ENCODE measurements around the gene PRKRA. TPM values are rescaled to one million over a fixed set of nuclear protein-coding genes. Genes with fewer than 3 reads are reported as not detected.
A peak's percentile ranks its signal among the peaks of the same experiment; 100 is the strongest.

PRKRA gene
- total RNA-seq, 1 experiment from 2014 or later = 60.2 TPM

- Histone ChIP-seq H3K4me1 (peaks cover 7% of the 10 kb centered on the region; the same call in 1 of the 2 replicates), H3K9me3 (no peaks in the 10 kb centered on the region), H3K27me3 (replicated peaks; ENCODE audit: control insufficient read depth, insufficient read depth, low read length) (no peaks in the 10 kb centered on the region), H3K4me3 (ENCODE audit: low read depth, low read length) (peak overlapping the region; percentile 60), H3K36me3 (ENCODE audit: control insufficient read depth, insufficient read depth, low read length) (no peaks in the 10 kb centered on the region)
- no peak for DNase-seq
- Mint-ChIP-seq H3K4me1 (ENCODE audit: low read depth, unreplicated experiment) (peaks cover 5% of the 10 kb centered on the region), H3K4me3 (ENCODE audit: unreplicated experiment) (peak overlapping the region; percentile 99), H3K36me3 (ENCODE audit: insufficient read depth, unreplicated experiment) (peaks cover 18% of the 10 kb centered on the region), H3K9me3 (ENCODE audit: unreplicated experiment) (no peaks in the 10 kb centered on the region), H3K27me3 (ENCODE audit: insufficient read depth, unreplicated experiment) (no peaks in the 10 kb centered on the region), H3K27ac (ENCODE audit: unreplicated experiment) (peak overlapping the region; percentile 96)
- intact Hi-C loops (cut with micrococcal nuclease; ENCODE audit: unreplicated experiment) = no loop called here
- BruUV-seq (replicated peaks) = TSS peak; percentile 77
- ChIA-PET CTCF (no interaction called here), POLR2A (no interaction called here)
- no peak for TF ChIP-seq CTCF (IDR thresholded peaks at IDR 0.05; ENCODE audit: insufficient read depth in 1 of 2, low read depth in 1 of 2, low read length in 1 of 2, severe bottlenecking in 1 of 2, unreplicated experiment in 1 of 2)
These were observed 27.1 kb upstream of the PRKRA start for GRCh38 chr2:178478130-178478438.

GRCh38 chr2:178477443-178478129 is 26.6 kb upstream of the PRKRA start:
- CTCF ChIA-PET = no interaction called here
- DNase-seq = no peak
- peaks cover 7% of the 10 kb centered on the region; the same call in 1 of the 2 replicates for H3K4me1 ChIP-seq
- H3K4me1 Mint-ChIP-seq (ENCODE audit: low read depth, unreplicated experiment) = peaks cover 5% of the 10 kb centered on the region
- no peak for TF ChIP-seq CTCF (IDR thresholded peaks at IDR 0.05; ENCODE audit: insufficient read depth in 1 of 2, low read depth in 1 of 2, low read length in 1 of 2, severe bottlenecking in 1 of 2, unreplicated experiment in 1 of 2)
- no peaks in the 10 kb centered on the region for H3K27me3 Mint-ChIP-seq (ENCODE audit: insufficient read depth, unreplicated experiment)
- no peaks in the 10 kb centered on the region for H3K9me3 Mint-ChIP-seq (ENCODE audit: unreplicated experiment)
- H3K36me3 Mint-ChIP-seq (ENCODE audit: insufficient read depth, unreplicated experiment) = peaks cover 18% of the 10 kb centered on the region
- POLR2A ChIA-PET = no interaction called here
- peak overlapping the region; percentile 99 for H3K4me3 Mint-ChIP-seq (ENCODE audit: unreplicated experiment)
- no peaks in the 10 kb centered on the region for H3K27me3 ChIP-seq (replicated peaks; ENCODE audit: control insufficient read depth, insufficient read depth, low read length)
- H3K27ac Mint-ChIP-seq (ENCODE audit: unreplicated experiment) = no peak overlapping the region
- H3K36me3 ChIP-seq (ENCODE audit: control insufficient read depth, insufficient read depth, low read length) = no peaks in the 10 kb centered on the region
- H3K9me3 ChIP-seq = no peaks in the 10 kb centered on the region
- H3K4me3 ChIP-seq (ENCODE audit: low read depth, low read length) = peak overlapping the region; percentile 60
- intact Hi-C loops (cut with micrococcal nuclease; ENCODE audit: unreplicated experiment) = no loop called here
- no TSS peak for BruUV-seq (replicated peaks)

- Mint-ChIP-seq H3K4me3 (ENCODE audit: unreplicated experiment) (no peak overlapping the region), H3K27ac (ENCODE audit: unreplicated experiment) (no peak overlapping the region)
These were observed 25.5 kb upstream of the PRKRA start for GRCh38 chr2:178476477-178476876.

More at GRCh38 chr2:178476477-178476876, 25.5 kb upstream of the PRKRA start:
- Mint-ChIP-seq H3K36me3 (ENCODE audit: insufficient read depth, unreplicated experiment) (peaks cover 18% of the 10 kb centered on the region), H3K4me1 (ENCODE audit: low read depth, unreplicated experiment) (peaks cover 5% of the 10 kb centered on the region), H3K27me3 (ENCODE audit: insufficient read depth, unreplicated experiment) (no peaks in the 10 kb centered on the region), H3K9me3 (ENCODE audit: unreplicated experiment) (no peaks in the 10 kb centered on the region)
- H3K4me3 ChIP-seq (ENCODE audit: low read depth, low read length) = no peak overlapping the region
- TF ChIP-seq CTCF (IDR thresholded peaks at IDR 0.05; ENCODE audit: insufficient read depth in 1 of 2, low read depth in 1 of 2, low read length in 1 of 2, severe bottlenecking in 1 of 2, unreplicated experiment in 1 of 2) = no peak
- intact Hi-C loops (cut with micrococcal nuclease; ENCODE audit: unreplicated experiment) = no loop called here
- BruUV-seq (replicated peaks) = no TSS peak
- ChIA-PET POLR2A (no interaction called here), CTCF (no interaction called here)
- DNase-seq = no peak
- H3K9me3 ChIP-seq = no peaks in the 10 kb centered on the region
- no peaks in the 10 kb centered on the region for H3K36me3 ChIP-seq (ENCODE audit: control insufficient read depth, insufficient read depth, low read length)
- H3K4me1 ChIP-seq = peaks cover 7% of the 10 kb centered on the region; the same call in 1 of the 2 replicates
- no peaks in the 10 kb centered on the region for H3K27me3 ChIP-seq (replicated peaks; ENCODE audit: control insufficient read depth, insufficient read depth, low read length)

Data from Caco-2 (cell line).